IPS-11a (cell line): ENCODE measurements around the gene FOXI2.

Experiments
- H3K4me3 ChIP-seq: one replicate; pipeline ENCODE4 v1.5.1; 2013; ENCODE audit warnings: low read depth, low read length, control low read depth

FOXI2 gene

DNA sequence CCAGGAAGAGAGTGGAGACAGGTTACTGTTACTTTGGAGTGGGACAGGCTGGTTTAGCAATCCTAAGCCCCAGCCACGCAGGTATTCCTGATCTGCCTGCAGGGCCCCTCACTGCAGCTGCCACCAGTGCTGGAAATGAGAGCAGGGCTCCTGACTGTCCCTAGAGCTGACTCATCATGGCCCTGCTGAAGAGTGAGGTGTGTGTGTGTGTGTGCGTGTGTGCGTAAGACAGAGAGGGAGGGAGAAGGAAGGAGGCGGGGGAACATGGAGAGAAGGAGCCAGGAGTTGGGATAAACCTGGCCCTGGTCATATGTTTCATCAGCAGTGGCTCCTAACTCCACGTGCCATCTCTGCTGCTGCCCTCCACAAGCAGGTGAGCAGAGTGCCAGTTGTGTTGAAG is 3.6 kb downstream of the FOXI2 start:
- H3K4me3 ChIP-seq = no peak overlapping the region

- no peak overlapping the region for H3K4me3 ChIP-seq
These were observed 6.2 kb downstream of the FOXI2 start for GRCh38 chr10:127743205-127743604.

DNA sequence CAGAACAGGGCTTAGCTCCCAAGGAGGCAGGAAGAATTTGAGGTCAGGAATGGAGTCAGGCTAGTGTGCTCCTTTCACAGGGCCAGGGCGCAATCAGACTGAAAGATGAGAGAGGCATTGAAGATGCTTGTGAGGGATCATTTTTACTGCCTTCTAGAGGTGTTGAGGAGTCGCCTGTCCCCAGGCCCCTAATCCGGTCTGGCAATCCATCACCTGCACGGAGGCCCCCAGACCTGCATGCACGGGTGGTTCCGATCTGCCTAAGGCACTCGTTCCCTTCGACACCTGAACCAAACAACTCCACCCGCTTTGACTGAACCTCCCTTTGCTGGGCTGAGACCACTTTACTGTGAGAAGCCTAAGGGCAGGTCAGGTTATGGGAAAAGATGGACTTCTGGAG is 8.0 kb downstream of the FOXI2 start:
- no peak overlapping the region for H3K4me3 ChIP-seq

GRCh38 chr10:127745861-127746260 is 8.9 kb downstream of the FOXI2 start:
- no peak overlapping the region for H3K4me3 ChIP-seq

GRCh38 chr10:127755753-127756152 is 18.8 kb downstream of the FOXI2 start:
- H3K4me3 ChIP-seq = no peak overlapping the region

DNA sequence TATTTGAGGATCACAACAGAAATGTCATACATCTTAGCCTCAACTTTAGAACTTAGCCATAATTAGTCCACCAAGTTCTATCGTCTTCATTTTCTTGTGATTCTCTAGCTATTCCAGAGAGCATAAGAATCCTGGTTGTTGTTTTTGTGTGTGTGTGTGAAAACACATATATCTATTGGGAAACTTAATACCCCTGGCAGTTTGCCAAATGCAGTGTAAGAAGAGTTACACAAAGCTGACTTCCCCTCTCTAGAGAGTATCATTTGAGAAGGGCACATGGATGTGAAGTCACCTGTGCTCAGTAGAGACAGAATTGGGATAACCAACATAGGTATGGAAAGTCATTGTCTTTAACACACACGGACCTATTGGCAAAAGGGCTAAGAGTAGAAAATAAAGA is 19.3 kb downstream of the FOXI2 start:
- H3K4me3 ChIP-seq = no peak overlapping the region

DNA sequence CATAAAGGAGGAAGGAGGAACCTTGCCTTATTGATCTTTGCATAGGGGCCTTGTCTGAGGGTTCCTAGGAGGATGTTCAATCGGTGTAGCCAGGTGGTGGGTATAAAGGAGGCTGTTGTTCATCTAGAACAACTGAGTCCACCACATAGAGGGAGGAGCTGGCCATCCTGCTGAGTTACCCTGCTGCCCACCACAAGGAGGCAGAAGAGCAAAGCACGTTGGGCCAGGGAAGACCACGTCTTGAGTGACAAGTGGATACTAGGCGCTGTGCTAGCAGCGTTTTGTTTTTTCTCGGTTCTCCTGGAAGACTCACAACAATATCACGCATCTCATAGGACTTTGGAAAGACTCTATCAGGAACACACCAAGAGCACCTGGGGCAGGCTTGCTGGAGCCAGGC is 20.0 kb downstream of the FOXI2 start:
- no peak overlapping the region for H3K4me3 ChIP-seq

DNA sequence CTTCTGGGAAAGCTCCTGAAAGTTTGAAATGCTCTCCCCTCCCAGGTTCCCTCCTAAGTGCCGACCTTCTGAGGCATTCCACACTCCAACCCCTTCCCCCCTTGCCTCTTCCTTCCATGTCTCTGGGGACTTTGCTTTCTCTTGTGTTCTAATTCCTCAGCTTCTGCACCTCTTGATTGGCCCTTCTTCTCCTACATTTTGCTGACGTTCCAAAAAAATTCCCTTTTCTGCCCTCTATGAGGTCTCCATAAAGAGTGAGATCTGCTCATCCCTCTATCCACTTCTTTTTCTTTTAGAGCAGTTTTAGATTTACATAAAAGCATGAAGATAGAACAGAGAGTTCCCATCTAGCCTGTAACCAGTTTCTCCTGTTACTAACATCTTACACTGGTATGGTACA is 22.3 kb downstream of the FOXI2 start:
- no peak overlapping the region for H3K4me3 ChIP-seq

GRCh38 chr10:127762925-127763324 is 25.9 kb downstream of the FOXI2 start:
- no peak overlapping the region for H3K4me3 ChIP-seq

- no peak overlapping the region for H3K4me3 ChIP-seq
These were observed 38.0 kb downstream of the FOXI2 start for GRCh38 chr10:127774766-127775559.

DNA sequence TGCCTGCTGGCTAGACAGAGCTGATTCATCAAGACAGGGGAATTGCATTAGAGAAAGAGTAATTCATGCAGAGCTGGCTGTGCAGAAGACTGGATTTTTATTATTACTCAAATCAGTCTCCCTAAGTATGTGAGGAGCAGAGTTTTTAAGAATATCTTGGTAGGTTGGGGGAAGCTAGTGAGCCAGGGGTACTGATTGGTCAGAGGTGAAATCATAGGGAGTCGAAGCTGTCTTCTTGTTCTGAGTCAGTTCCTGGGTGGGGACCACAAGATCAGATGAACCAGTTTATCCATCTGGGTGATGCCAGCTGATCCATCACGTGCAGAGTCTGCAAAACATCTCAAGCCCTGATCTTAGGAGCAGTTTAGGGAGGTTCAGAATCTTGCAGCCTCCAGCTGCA is 39.8 kb downstream of the FOXI2 start:
- no peak overlapping the region for H3K4me3 ChIP-seq

GRCh38 chr10:127781412-127781811 is 44.4 kb downstream of the FOXI2 start:
- no peak overlapping the region for H3K4me3 ChIP-seq

DNA sequence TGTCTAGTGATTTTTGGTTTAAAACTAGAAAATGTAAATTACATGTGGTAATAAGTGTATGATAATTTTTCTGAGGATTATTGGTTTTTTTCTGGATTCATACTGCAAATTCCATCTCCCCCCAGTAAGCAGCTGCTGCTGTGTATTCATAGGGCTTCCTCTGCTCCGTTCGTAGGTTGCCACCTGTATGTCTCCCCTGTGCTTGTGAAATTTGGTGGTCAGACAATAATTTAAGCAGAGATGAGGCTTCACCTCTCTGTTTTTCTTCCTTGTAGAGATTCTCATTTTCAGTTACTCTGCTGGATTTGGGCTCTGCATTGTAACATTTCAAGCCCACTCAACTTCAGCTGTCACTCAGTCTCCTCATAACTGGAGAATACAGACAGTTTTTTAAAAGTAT is 50.9 kb downstream of the FOXI2 start:
- H3K4me3 ChIP-seq = no peak overlapping the region

- no peak overlapping the region for H3K4me3 ChIP-seq
These were observed 53.2 kb downstream of the FOXI2 start for GRCh38 chr10:127790066-127790624.
